ENCODE results near the gene SYNGAP1.

The SYNGAP1 gene

GRCh38 chr6:33421344-33421643, 1.4 kb downstream of the SYNGAP1 start:
- no peak for DNase-seq (ENCODE audit: low read depth)

- no peak for DNase-seq (ENCODE audit: low read depth)
Observed at GRCh38 chr6:33423777-33424176, 3.9 kb downstream of the SYNGAP1 start.

- DNase-seq (ENCODE audit: low read depth): no peak
Observed at GRCh38 chr6:33424855-33425667, 5.2 kb downstream of the SYNGAP1 start.

- peak; percentile 53 for DNase-seq (ENCODE audit: low read depth)
Observed at GRCh38 chr6:33425668-33426577, 6.1 kb downstream of the SYNGAP1 start.

- DNase-seq (ENCODE audit: low read depth): no peak
Observed at GRCh38 chr6:33426590-33427511, 7.0 kb downstream of the SYNGAP1 start.

- DNase-seq (ENCODE audit: low read depth): no peak
Observed at GRCh38 chr6:33427585-33428223, 7.8 kb downstream of the SYNGAP1 start.

- DNase-seq (ENCODE audit: low read depth): no peak
Observed at GRCh38 chr6:33428224-33428965, 8.5 kb downstream of the SYNGAP1 start.

GRCh38 chr6:33428966-33429749, 9.3 kb downstream of the SYNGAP1 start:
- no peak for DNase-seq (ENCODE audit: low read depth)

GRCh38 chr6:33429750-33430052, 9.8 kb downstream of the SYNGAP1 start:
- no peak for DNase-seq (ENCODE audit: low read depth)

- no peak for DNase-seq (ENCODE audit: low read depth)
Observed at GRCh38 chr6:33430334-33430733, 10.5 kb downstream of the SYNGAP1 start.

- peak; percentile 50 for DNase-seq (ENCODE audit: low read depth)
Observed at GRCh38 chr6:33430991-33431879, 11.4 kb downstream of the SYNGAP1 start.

GRCh38 chr6:33431880-33432541, 12.1 kb downstream of the SYNGAP1 start:
- no peak for DNase-seq (ENCODE audit: low read depth)

GRCh38 chr6:33432546-33432945, 12.7 kb downstream of the SYNGAP1 start:
- no peak for DNase-seq (ENCODE audit: low read depth)

GRCh38 chr6:33433001-33433543, 13.2 kb downstream of the SYNGAP1 start:
- no peak for DNase-seq (ENCODE audit: low read depth)

- DNase-seq (ENCODE audit: low read depth): no peak
Observed at GRCh38 chr6:33433544-33434191, 13.8 kb downstream of the SYNGAP1 start.

- DNase-seq (ENCODE audit: low read depth): no peak
Observed at GRCh38 chr6:33434961-33435360, 15.1 kb downstream of the SYNGAP1 start.

GRCh38 chr6:33437666-33438065, 17.8 kb downstream of the SYNGAP1 start:
- DNase-seq (ENCODE audit: low read depth): no peak
